GM10266 (cell line): ENCODE data around the gene P2RY1.

ENCODE experiments used
- DNase-seq: peaks from one replicate; pipeline ENCODE4 v3.0.0; 2012; ENCODE audit errors: extremely low spot score
- TF ChIP-seq, protein P1 (sequence below): IDR thresholded peaks from 2 replicates; pipeline ENCODE4 v1.5.1; 2012; ENCODE audit warnings: mild to moderate bottlenecking, low read depth; ENCODE audit not compliant: control insufficient read depth, insufficient read depth; ENCODE audit errors: missing control alignments

The P2RY1 gene

DNA sequence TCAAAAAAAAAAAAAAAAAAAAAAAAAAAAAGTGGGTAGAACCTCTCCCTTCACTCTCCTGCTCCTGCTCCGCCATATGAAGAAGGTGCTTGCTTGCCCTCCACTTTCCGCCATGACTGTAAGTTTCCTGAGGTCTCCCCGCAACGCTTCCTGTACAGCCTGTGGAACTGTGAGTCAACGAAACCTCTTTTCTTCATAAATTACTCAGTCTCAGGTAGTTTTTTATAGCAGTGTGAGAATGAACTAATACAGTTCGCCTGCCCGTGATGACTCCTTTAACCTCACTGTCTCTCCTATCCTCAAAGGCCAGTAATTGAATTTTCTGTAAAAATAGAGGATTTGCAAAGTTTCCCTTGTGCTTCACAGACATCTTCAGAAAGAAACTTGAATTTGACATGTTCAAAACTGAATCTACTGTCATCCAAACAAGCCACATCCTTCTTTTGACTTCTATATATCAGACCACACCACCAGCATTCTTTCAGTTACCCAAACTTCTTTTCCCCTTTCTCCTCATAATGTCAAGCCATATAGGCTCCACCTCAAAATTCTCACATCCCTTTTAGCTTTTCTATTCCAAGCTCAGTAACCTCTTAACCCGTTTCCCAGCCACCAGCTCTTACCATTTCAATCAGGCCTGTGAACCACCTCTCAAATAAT, 44.3 kb downstream of the P2RY1 start:
- TF ChIP-seq, protein P1, sequence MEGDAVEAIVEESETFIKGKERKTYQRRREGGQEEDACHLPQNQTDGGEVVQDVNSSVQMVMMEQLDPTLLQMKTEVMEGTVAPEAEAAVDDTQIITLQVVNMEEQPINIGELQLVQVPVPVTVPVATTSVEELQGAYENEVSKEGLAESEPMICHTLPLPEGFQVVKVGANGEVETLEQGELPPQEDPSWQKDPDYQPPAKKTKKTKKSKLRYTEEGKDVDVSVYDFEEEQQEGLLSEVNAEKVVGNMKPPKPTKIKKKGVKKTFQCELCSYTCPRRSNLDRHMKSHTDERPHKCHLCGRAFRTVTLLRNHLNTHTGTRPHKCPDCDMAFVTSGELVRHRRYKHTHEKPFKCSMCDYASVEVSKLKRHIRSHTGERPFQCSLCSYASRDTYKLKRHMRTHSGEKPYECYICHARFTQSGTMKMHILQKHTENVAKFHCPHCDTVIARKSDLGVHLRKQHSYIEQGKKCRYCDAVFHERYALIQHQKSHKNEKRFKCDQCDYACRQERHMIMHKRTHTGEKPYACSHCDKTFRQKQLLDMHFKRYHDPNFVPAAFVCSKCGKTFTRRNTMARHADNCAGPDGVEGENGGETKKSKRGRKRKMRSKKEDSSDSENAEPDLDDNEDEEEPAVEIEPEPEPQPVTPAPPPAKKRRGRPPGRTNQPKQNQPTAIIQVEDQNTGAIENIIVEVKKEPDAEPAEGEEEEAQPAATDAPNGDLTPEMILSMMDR = no peak

DNA sequence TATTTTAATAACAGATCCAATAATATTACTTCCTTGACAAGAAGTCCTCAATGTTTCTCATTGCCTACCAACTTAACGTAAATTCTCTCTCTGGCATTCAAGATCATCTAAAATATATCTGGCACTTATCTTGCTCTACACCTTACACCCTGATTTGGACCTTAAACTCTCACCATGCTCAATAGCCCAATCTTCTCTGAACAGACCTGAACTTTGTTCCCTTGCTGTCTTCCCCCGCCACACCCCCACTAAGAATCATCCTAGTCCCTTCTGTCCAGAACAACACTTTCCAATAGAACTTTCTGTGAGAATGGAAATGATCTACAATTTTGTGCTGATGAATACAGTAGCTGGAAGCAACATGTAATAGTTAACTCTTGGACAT, 44.9 kb downstream of the P2RY1 start:
- TF ChIP-seq, protein P1 = no peak

More for the DNA sequence above, 44.3 kb downstream of the P2RY1 start:
- no peak for DNase-seq

DNA sequence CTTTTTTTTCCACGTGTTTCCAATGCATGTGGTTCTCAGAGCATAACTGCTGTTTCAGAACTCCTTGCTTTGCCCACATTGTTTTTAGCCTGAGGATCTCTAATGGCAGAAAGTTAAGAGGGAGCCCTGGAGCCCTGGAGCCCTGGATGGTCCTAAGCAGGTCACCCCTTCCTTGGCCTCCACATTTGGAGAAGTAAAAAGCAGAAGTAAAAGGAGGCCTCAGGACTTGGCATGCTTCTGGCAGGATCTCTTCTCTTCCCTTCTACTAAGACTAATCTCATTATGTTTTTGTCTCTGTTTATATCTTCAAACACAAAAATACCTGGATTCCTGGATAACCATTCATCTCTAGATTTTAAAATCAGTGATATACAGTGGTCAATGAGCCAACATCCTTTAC, 50.1 kb downstream of the P2RY1 start:
- DNase-seq = no peak
- TF ChIP-seq, protein P1 = no peak

More for the DNA sequence above, 44.9 kb downstream of the P2RY1 start:
- DNase-seq = no peak
